HFF-Myc (cell line): ENCODE results near the gene RGL1.

Experiments
- DNase-seq: peaks from one replicate; pipeline ENCODE4 v3.0.0-alpha.2; 2011; ENCODE audit warnings: low read depth; ENCODE audit errors: extremely low read depth
- H3K4me3 ChIP-seq: replicated peaks from 2 replicates; pipeline ENCODE4 v1.5.1; 2011; ENCODE audit warnings: low read depth, mild to moderate bottlenecking, control low read depth, low read length
- TF ChIP-seq, protein P1 (sequence below): IDR thresholded peaks from 2 replicates; pipeline ENCODE4 v1.5.1; 2012; ENCODE audit warnings: mild to moderate bottlenecking, low read depth, low read length, control low read depth; ENCODE audit errors: missing control alignments

RGL1 gene

DNA sequence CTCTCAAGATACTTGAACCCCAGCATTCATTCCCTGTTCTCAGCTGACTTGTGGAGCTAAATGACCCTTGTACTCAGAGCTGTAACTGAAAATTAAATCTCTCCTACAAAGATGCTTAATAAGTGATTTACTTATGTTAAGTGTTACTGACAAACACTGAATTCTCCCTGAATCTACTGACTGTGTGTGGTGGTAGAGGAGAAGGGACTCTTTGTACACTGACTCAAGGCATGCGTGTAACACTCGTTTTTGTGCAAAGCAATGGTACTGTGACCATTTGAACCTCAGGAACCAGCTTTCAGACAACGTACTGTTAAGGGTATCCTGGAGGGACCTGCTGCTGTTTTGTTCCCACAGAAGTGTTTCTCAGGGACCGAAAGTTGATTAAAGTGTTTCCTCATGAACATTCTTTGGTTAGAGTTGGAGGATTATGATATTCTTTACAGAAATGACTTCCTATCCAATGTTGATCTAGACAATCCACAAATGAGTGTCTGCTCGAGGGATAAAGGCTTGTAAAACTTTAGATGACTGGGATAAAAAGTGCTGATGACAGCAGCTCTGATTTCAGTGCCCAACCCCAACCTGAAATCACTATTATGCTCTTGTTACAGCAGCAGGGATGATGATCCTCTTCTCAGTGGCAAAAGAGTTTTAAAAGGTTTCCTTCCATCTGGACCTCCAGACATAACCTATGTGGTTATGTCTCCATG, 12.8 kb downstream of the RGL1 start:
- no peak for DNase-seq
- H3K4me3 ChIP-seq: no peak overlapping the region
- TF ChIP-seq, protein P1, sequence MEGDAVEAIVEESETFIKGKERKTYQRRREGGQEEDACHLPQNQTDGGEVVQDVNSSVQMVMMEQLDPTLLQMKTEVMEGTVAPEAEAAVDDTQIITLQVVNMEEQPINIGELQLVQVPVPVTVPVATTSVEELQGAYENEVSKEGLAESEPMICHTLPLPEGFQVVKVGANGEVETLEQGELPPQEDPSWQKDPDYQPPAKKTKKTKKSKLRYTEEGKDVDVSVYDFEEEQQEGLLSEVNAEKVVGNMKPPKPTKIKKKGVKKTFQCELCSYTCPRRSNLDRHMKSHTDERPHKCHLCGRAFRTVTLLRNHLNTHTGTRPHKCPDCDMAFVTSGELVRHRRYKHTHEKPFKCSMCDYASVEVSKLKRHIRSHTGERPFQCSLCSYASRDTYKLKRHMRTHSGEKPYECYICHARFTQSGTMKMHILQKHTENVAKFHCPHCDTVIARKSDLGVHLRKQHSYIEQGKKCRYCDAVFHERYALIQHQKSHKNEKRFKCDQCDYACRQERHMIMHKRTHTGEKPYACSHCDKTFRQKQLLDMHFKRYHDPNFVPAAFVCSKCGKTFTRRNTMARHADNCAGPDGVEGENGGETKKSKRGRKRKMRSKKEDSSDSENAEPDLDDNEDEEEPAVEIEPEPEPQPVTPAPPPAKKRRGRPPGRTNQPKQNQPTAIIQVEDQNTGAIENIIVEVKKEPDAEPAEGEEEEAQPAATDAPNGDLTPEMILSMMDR: no peak

- TF ChIP-seq, protein P1: no peak
- H3K4me3 ChIP-seq: no peak overlapping the region
- DNase-seq: no peak
Observed at GRCh38 chr1:183819059-183819458, 14.1 kb downstream of the RGL1 start.

GRCh38 chr1:183821309-183821888, 16.5 kb downstream of the RGL1 start:
- TF ChIP-seq, protein P1: no peak
- H3K4me3 ChIP-seq: no peak overlapping the region
- DNase-seq: no peak

DNA sequence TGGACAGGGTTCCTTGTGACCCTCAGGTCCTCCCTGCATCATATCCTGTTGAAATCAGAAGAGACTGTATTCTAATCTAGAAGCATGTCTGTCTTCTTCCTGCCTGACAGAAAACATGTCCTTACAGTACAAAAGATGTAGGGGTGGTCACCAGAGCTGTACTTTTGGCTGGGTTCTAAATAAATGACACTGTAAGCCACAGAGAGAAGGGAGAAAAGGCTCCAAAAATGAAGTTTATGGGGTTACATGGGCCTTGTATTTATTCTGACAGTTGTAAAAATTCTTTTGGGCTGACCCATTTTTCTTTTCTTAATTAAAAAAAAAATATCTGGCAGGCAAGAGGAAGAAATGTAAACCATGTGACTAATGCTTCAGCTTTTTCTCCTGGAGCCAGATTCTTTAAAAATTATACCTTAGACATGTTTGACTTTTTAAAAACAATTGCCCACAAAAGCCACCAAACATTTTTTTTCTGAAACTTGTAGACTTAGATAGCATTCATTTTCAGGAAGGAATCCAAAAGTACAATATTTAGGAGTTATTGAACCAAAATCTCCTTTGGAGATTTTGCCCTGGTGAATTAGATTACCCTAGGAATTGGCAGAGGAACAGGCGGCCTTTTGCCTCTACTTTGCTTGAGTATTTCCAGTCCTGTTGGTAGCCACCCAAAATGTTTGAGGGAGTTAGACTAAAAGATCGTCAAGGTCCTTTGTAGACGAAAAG, 17.1 kb downstream of the RGL1 start:
- TF ChIP-seq, protein P1: no peak
- no peak for DNase-seq
- no peak overlapping the region for H3K4me3 ChIP-seq

DNA sequence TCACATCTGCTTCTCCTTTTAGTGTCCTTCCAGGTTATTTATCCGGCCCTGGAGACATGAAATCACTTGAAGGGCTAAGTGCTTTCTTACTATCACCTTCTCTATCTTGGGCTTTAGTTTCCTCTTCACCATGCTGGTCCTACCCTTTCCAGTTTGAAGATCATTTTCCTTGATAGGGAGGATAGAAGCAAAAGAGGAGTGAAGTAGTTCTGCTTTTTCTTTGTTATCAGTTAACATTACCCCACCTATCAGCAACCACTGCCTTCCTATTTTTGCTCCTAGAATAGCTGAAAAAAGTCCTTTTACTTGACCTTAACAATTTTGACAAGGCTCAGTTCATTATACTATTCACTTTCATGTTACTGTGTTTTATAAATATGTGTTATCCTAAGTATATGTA, 19.4 kb downstream of the RGL1 start:
- TF ChIP-seq, protein P1: no peak
- H3K4me3 ChIP-seq: no peak overlapping the region
- DNase-seq: no peak

DNA sequence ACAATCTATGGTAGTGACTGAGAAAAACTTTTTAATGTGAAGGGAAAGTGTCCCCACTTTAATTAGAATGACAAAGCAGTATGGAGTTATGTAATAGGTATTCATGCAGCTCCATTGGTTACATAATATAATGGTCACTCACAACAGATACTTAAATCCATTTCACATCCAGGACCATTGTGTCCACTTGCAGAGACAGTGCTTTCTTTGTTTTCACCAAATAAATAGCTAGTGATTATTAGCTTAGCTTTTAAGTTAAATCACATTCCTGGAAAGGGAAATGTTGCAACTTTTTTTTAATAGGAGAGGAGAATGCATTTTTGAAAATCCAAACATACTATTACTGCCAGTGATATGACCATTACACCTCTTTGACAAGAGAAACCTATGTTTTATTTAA, 22.9 kb downstream of the RGL1 start:
- H3K4me3 ChIP-seq: no peak overlapping the region
- no peak for DNase-seq
- TF ChIP-seq, protein P1: no peak
